A549 (cell line): ENCODE measurements around the gene KNOP1. TPM values are rescaled to one million over a fixed set of nuclear protein-coding genes. Genes with fewer than 3 reads are reported as not detected.
A peak's percentile ranks its signal among the peaks of the same experiment; 100 is the strongest.

ENCODE experiments used
- ATAC-seq, 2 experiments: fragments of 200-7000 bp in 1 of 2; fragments of >200 bp in 1 of 2; cut with Nextera tagmentation in 1 of 2; cut with Tn5 transposase in 1 of 2; 3 replicates each; pipeline versions ENCODE4 v1.8.0 to v1.9.1; 2018 to 2020; ENCODE audit warnings: mild to moderate bottlenecking in 1 of 2, moderate library complexity in 1 of 2
- CTCF ChIA-PET: fragments of 300-600 bp; sonication (Branson Sonifier 250); formaldehyde crosslinking; extraction: SDS; loops from one replicate; lab custom pipeline; 2021; ENCODE audit warnings: antibody characterized with exemption, inconsistent platforms; lab: Yijun Ruan, JAX
- POLR2A ChIA-PET: fragments of 350-600 bp; formaldehyde crosslinking; extraction: SDS; loops from one replicate; lab custom pipeline; 2021; ENCODE audit warnings: antibody characterized with exemption, inconsistent platforms; lab: Yijun Ruan, JAX
- DNase-seq, 2 experiments: peaks; one replicate each; pipeline versions ENCODE4 v3.0.0 to v3.0.0-alpha.2; 2011 to 2016; ENCODE audit warnings: low read depth in 1 of 2, low spot score in 1 of 2
- FAIRE-seq: peaks from 2 replicates; lab custom pipeline; 2011; peaks lifted over from hg19 to GRCh38; lab: Jason Lieb, UNC
- H3K27ac ChIP-seq, 2 experiments: fragments of >200 bp; sonication (Bioruptor Twin); formaldehyde crosslinking; 3 replicates each; pipeline ENCODE4 v1.5.1; 2016 to 2017
- H3K4me1 ChIP-seq: fragments of >200 bp; sonication (Bioruptor Twin); formaldehyde crosslinking; 3 replicates; pipeline ENCODE4 v1.6.1; 2016
- H3K4me2 ChIP-seq: fragments of >200 bp; sonication (Bioruptor Twin); formaldehyde crosslinking; 3 replicates; pipeline ENCODE4 v1.6.1; 2016
- H3K4me3 ChIP-seq: fragments of >200 bp; sonication (Bioruptor Twin); formaldehyde crosslinking; 3 replicates; pipeline ENCODE4 v1.5.1; 2016
- H3K9me3 ChIP-seq: fragments of >200 bp; sonication (Bioruptor Twin); formaldehyde crosslinking; 3 replicates; pipeline ENCODE4 v1.6.1; 2016
- BCL3 ChIP-seq: fragments of >200 bp; sonication (Bioruptor Twin); formaldehyde crosslinking; IDR thresholded peaks from 3 replicates; pipeline ENCODE4 v1.6.1; 2016
- CBX2 ChIP-seq: fragments of 200-600 bp; sonication (generic); IDR thresholded peaks from 2 replicates; pipeline ENCODE4 v1.6.1; 2016; ENCODE audit warnings: low read depth, mild to moderate bottlenecking, borderline replicate concordance
- CBX8 ChIP-seq: fragments of 200-600 bp; sonication (generic); IDR thresholded peaks from 2 replicates; pipeline ENCODE4 v1.6.1; 2016
- CEBPB ChIP-seq, 2 experiments: fragments of >200 bp in 1 of 2; sonication (Bioruptor Twin) in 1 of 2; formaldehyde crosslinking in 1 of 2; IDR thresholded peaks; 2 replicates each; pipeline ENCODE4 v1.6.1; 2012 to 2016
- CHD2 ChIP-seq: fragments of 150-350 bp; IDR thresholded peaks from 2 replicates; pipeline ENCODE4 v1.6.1; 2014; ENCODE audit warnings: low read length; ENCODE audit not compliant: partially characterized antibody
- CHD4 ChIP-seq: fragments of 200-600 bp; sonication (generic); IDR thresholded peaks from 2 replicates; pipeline ENCODE4 v1.6.1; 2016; ENCODE audit warnings: antibody characterized with exemption, mild to moderate bottlenecking, borderline replicate concordance
- EHF ChIP-seq: fragments of 250-450 bp; sonication (Bioruptor Pico); IDR thresholded peaks from 2 replicates; pipeline ENCODE4 v1.5.0; 2020; ENCODE audit warnings: mild to moderate bottlenecking
- FOXS1 ChIP-seq: fragments of 250-450 bp; sonication (Bioruptor Pico); IDR thresholded peaks from 2 replicates; pipeline ENCODE4 v1.5.0; 2020; ENCODE audit warnings: mild to moderate bottlenecking, moderate library complexity
- GATA3 ChIP-seq: IDR thresholded peaks from 2 replicates; pipeline ENCODE4 v1.6.1; 2012; ENCODE audit warnings: borderline replicate concordance
- HDAC2 ChIP-seq: fragments of 200-600 bp; sonication (generic); IDR thresholded peaks from 2 replicates; pipeline ENCODE4 v1.6.1; 2016
- HEYL ChIP-seq: fragments of 250-450 bp; sonication (Bioruptor Pico); IDR thresholded peaks from 2 replicates; pipeline ENCODE4 v1.8.0; 2021; ENCODE audit warnings: mild to moderate bottlenecking, moderate library complexity
- HMGXB4 ChIP-seq: fragments of 250-450 bp; sonication (Bioruptor Pico); IDR thresholded peaks from 2 replicates; pipeline ENCODE4 v1.5.0; 2021; ENCODE audit warnings: mild to moderate bottlenecking, moderate library complexity, borderline replicate concordance
- HOXA7 ChIP-seq: fragments of 250-450 bp; sonication (Bioruptor Pico); IDR thresholded peaks from 2 replicates; pipeline ENCODE4 v1.5.0; 2020; ENCODE audit warnings: mild to moderate bottlenecking, moderate library complexity
- MAFK ChIP-seq: fragments of 450-650 bp; IDR thresholded peaks from 2 replicates; pipeline ENCODE4 v1.6.1; 2014; ENCODE audit not compliant: partially characterized antibody
- MYC ChIP-seq: IDR thresholded peaks from 2 replicates; pipeline ENCODE4 v1.6.1; 2012; ENCODE audit warnings: mild to moderate bottlenecking, inconsistent platforms, low read length, improper control_type of control experiment, borderline replicate concordance
- NPAS2 ChIP-seq: fragments of 250-450 bp; sonication (Bioruptor Pico); IDR thresholded peaks from 2 replicates; pipeline ENCODE4 v1.8.0; 2022; ENCODE audit warnings: mild to moderate bottlenecking, moderate library complexity, borderline replicate concordance
- PHF8 ChIP-seq: fragments of 200-600 bp; sonication (generic); IDR thresholded peaks from 2 replicates; pipeline ENCODE4 v1.6.1; 2016; ENCODE audit warnings: low read depth, mild to moderate bottlenecking, antibody characterized with exemption, moderate library complexity, borderline replicate concordance
- POLR2A ChIP-seq: IDR thresholded peaks from 2 replicates; pipeline ENCODE4 v1.6.1; 2012; ENCODE audit warnings: mild to moderate bottlenecking, low read length
- POLR2AphosphoS2 ChIP-seq: conservative IDR thresholded peaks from 2 replicates; pipeline ENCODE4 v1.6.1; 2012; ENCODE audit warnings: low read length, improper control_type of control experiment, inconsistent platforms
- RARB ChIP-seq: fragments of 250-450 bp; sonication (Bioruptor Pico); IDR thresholded peaks from 2 replicates; pipeline ENCODE4 v1.8.0; 2021; ENCODE audit warnings: mild to moderate bottlenecking, moderate library complexity
- RCOR1 ChIP-seq: fragments of 150-350 bp; IDR thresholded peaks from 2 replicates; pipeline ENCODE4 v1.6.1; 2014; ENCODE audit warnings: antibody characterized with exemption, low read length, low read depth
- SMC3 ChIP-seq: fragments of >200 bp; sonication (Bioruptor Twin); formaldehyde crosslinking; IDR thresholded peaks from 3 replicates; pipeline ENCODE4 v1.6.1; 2018; ENCODE audit warnings: inconsistent platforms
- TFCP2L1 ChIP-seq: fragments of 250-450 bp; sonication (Bioruptor Pico); IDR thresholded peaks from 2 replicates; pipeline ENCODE4 v1.5.0; 2021; ENCODE audit warnings: mild to moderate bottlenecking
- ZC3H11A ChIP-seq: fragments of 450-650 bp; IDR thresholded peaks from 2 replicates; pipeline ENCODE4 v1.6.1; 2014; ENCODE audit warnings: antibody characterized with exemption, mild to moderate bottlenecking
- ZFP36 ChIP-seq: fragments of 450-650 bp; IDR thresholded peaks from 2 replicates; pipeline ENCODE4 v1.6.1; 2014; ENCODE audit warnings: borderline replicate concordance; ENCODE audit not compliant: partially characterized antibody
- ZSCAN20 ChIP-seq: fragments of 250-450 bp; sonication (Bioruptor Pico); IDR thresholded peaks from 2 replicates; pipeline ENCODE4 v1.8.0; 2022; ENCODE audit warnings: mild to moderate bottlenecking, moderate library complexity
- WGBS: methylation state at CpG from one replicate; pipeline ENCODE4 v1.1.6; 2017; ENCODE audit errors: missing lambda C conversion rate; 5-methylcytosine and 5-hydroxymethylcytosine counted together
- polyA plus RNA-seq, 4 experiments: library from polyadenylated mRNA; depleted of rRNA in 3 of 4; stranded (reverse); fragments of >200 nt; fragmentation: RNase III in 1 of 4; extraction: RNeasy Plus Mini Kit Qiagen cat#74134 plus additional on column Dnase treatment in 1 of 4; gene quantifications; 2 replicates in 3 of 4; 3 replicates in 1 of 4; pipeline ENCODE4 v1.2.3, GENCODE V29; 2011 to 2017

The KNOP1 gene
- polyA plus RNA-seq, 2 of the 4 experiments (the other 2 are of a cell fraction): 38.2 to 44.8 TPM

- DNase-seq (no peak), FAIRE-seq (peak; percentile 36), ATAC-seq (no peak)
- ChIA-PET POLR2A (no interaction called here), CTCF (interaction anchor here (0.6 to 1.3 kb wide), 2 partner anchors 25 to 208 kb away, joined by 3 to 4 read pairs; no protein-coding TSS in a partner anchor)
- Histone ChIP-seq H3K4me2 (no peak overlapping the region), H3K9me3 (no peaks in the 10 kb centered on the region), H3K27ac (no peak overlapping the region), H3K4me3 (no peak overlapping the region), H3K4me1 (peaks cover 25% of the 10 kb centered on the region)
- 78% methylated on average over 4 of the region's 4 CpGs for WGBS
- TF ChIP-seq PHF8 (no peak), POLR2A (no peak), HEYL (CRISPR knock-in tag) (no peak), CHD2 (no peak), MAFK (no peak), CHD4 (no peak)
These were observed 28.5 kb upstream of the KNOP1 start for GRCh38 chr16:19746561-19746960.

GRCh38 chr16:19745286-19746010, 27.4 kb upstream of the KNOP1 start:
- Histone ChIP-seq H3K4me2 (no peak overlapping the region), H3K9me3 (no peaks in the 10 kb centered on the region), H3K27ac (no peak overlapping the region), H3K4me1 (peaks cover 25% of the 10 kb centered on the region), H3K4me3 (no peak overlapping the region)
- FAIRE-seq (no peak), ATAC-seq (no peak), DNase-seq (no peak)
- ChIA-PET POLR2A (no interaction called here), CTCF (interaction anchor here (0.5 kb wide), 1 partner anchor 205 kb away, joined by 5 read pairs; no protein-coding TSS in a partner anchor)
- 89% methylated on average over 9 of the region's 9 CpGs for WGBS
- TF ChIP-seq BCL3: no peak
- TF ChIP-seq NPAS2 (CRISPR knock-in tag): no peak
- TF ChIP-seq CBX8: no peak

- FAIRE-seq (no peak), ATAC-seq (no peak), DNase-seq (no peak)
- 30% methylated on average over 3 of the region's 3 CpGs for WGBS
- ChIA-PET CTCF (interaction anchor here (1.3 kb wide), 1 partner anchor 12 kb away, joined by 4 read pairs; no protein-coding TSS in a partner anchor), POLR2A (no interaction called here)
- Histone ChIP-seq H3K4me1 (peaks cover 25% of the 10 kb centered on the region), H3K4me2 (0 out of 3 replicates have a peak overlapping the region, but pooled peaks have one; percentile 13), H3K4me3 (no peak overlapping the region), H3K9me3 (no peaks in the 10 kb centered on the region), H3K27ac (no peak overlapping the region)
- TF ChIP-seq HMGXB4 (CRISPR knock-in tag) (no peak), POLR2AphosphoS2 (no peak), ZC3H11A (no peak), TFCP2L1 (CRISPR knock-in tag) (no peak), HOXA7 (CRISPR knock-in tag) (no peak), ZFP36 (no peak), ZSCAN20 (no peak), CBX2 (no peak), SMC3 (no peak), MYC (no peak), RCOR1 (no peak), EHF (CRISPR knock-in tag) (no peak), PHF8 (no peak), HDAC2 (no peak), POLR2A (no peak), FOXS1 (CRISPR knock-in tag) (no peak), RARB (CRISPR knock-in tag) (no peak), GATA3 (no peak), CEBPB (IDR thresholded peaks at IDR 0.05) (no peak)
These were observed 26.6 kb upstream of the KNOP1 start for GRCh38 chr16:19744670-19745069.
